22Rv1 (cell line): ENCODE data around the gene TMEM171.

ENCODE experiments used
- ZFX ChIP-seq: fragments of 450-650 bp; IDR thresholded peaks from 2 replicates; pipeline ENCODE4 v1.6.1; 2017; ENCODE audit warnings: antibody characterized with exemption, borderline replicate concordance
- TF ChIP-seq, protein P1 (sequence below): fragments of 450-650 bp; IDR thresholded peaks from 2 replicates; pipeline ENCODE4 v1.5.1; 2017; ENCODE audit warnings: mild to moderate bottlenecking

DNA sequence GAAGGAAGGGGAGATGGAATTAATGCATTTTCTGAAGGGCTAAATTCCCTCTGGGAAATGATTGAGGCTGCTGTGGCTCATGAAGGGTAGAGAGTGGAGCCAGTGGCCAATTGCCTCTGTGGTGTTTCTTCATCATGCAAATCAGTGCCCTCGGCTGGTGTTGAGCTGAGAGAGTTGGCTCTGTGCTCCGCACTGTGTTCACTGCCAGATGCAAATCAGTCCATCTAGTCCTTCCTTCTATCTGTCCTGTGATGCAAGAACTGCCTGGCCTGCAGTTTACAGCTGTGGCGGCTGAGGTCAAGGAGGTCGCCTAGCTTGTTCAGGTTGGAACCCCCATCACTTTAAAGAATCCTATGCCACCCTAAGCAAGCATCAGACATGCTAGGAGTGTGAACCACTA, 6.0 kb downstream of the TMEM171 start:
- TF ChIP-seq, protein P1, sequence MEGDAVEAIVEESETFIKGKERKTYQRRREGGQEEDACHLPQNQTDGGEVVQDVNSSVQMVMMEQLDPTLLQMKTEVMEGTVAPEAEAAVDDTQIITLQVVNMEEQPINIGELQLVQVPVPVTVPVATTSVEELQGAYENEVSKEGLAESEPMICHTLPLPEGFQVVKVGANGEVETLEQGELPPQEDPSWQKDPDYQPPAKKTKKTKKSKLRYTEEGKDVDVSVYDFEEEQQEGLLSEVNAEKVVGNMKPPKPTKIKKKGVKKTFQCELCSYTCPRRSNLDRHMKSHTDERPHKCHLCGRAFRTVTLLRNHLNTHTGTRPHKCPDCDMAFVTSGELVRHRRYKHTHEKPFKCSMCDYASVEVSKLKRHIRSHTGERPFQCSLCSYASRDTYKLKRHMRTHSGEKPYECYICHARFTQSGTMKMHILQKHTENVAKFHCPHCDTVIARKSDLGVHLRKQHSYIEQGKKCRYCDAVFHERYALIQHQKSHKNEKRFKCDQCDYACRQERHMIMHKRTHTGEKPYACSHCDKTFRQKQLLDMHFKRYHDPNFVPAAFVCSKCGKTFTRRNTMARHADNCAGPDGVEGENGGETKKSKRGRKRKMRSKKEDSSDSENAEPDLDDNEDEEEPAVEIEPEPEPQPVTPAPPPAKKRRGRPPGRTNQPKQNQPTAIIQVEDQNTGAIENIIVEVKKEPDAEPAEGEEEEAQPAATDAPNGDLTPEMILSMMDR: no peak
- no peak for TF ChIP-seq ZFX
